AG04449 (cell line): ENCODE data around the gene DMAC2.
"Not testable (repeated sequence)": the region's sequence is repeated elsewhere in the genome, so short reads cannot be mapped to it uniquely, and the experiment has no call there.

Source experiments
- CTCF ChIA-PET: fragments of 350-600 bp; formaldehyde crosslinking; extraction: SDS; loops from one replicate; lab custom pipeline; 2021; ENCODE audit warnings: antibody characterized with exemption; lab: Yijun Ruan, JAX
- POLR2A ChIA-PET: fragments of 400-600, 350-600 bp; formaldehyde crosslinking; extraction: SDS; loops from one replicate; lab custom pipeline; 2020; ENCODE audit warnings: antibody characterized with exemption, inconsistent platforms; lab: Yijun Ruan, JAX
- DNase-seq: peaks from one replicate; pipeline ENCODE4 v3.0.0-alpha.2; 2010; ENCODE audit warnings: low read depth, low spot score
- H3K4me3 ChIP-seq: 2 replicates; pipeline ENCODE4 v1.5.1; 2011; ENCODE audit warnings: low read depth, mild to moderate bottlenecking, control low read depth, low read length
- TF ChIP-seq, protein P1 (sequence below): IDR thresholded peaks from one replicate; pipeline ENCODE4 v1.5.1; 2011; ENCODE audit warnings: mild to moderate bottlenecking, moderate library complexity, low read length, control low read depth, inconsistent platforms; ENCODE audit not compliant: insufficient read depth; ENCODE audit errors: missing control alignments

Gene DMAC2

DNA sequence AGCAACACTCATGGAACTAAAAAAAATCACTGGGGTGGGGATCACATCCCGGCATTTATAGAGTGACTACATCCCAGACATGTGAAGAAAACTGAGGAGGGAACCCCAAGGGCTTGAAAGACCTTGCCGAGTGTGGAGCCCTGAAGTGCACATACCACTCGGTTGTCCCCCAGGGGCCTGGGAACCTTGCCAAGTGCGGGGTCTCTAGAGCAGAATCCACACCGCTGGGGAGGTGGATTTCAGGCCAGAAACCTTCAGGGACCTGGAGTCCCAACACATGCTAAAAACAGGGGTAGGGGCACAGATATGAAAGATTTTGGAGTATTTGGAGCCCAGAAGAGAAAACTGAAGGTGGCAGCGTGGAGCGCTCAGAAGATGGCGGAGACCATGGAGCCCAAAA lies 38.5 kb upstream of the DMAC2 start:
- ChIA-PET CTCF (no interaction called here), POLR2A (no interaction called here)
- DNase-seq, result no peak
- H3K4me3 ChIP-seq, result no peak overlapping the region
- TF ChIP-seq, protein P1, sequence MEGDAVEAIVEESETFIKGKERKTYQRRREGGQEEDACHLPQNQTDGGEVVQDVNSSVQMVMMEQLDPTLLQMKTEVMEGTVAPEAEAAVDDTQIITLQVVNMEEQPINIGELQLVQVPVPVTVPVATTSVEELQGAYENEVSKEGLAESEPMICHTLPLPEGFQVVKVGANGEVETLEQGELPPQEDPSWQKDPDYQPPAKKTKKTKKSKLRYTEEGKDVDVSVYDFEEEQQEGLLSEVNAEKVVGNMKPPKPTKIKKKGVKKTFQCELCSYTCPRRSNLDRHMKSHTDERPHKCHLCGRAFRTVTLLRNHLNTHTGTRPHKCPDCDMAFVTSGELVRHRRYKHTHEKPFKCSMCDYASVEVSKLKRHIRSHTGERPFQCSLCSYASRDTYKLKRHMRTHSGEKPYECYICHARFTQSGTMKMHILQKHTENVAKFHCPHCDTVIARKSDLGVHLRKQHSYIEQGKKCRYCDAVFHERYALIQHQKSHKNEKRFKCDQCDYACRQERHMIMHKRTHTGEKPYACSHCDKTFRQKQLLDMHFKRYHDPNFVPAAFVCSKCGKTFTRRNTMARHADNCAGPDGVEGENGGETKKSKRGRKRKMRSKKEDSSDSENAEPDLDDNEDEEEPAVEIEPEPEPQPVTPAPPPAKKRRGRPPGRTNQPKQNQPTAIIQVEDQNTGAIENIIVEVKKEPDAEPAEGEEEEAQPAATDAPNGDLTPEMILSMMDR, result no peak

DNA sequence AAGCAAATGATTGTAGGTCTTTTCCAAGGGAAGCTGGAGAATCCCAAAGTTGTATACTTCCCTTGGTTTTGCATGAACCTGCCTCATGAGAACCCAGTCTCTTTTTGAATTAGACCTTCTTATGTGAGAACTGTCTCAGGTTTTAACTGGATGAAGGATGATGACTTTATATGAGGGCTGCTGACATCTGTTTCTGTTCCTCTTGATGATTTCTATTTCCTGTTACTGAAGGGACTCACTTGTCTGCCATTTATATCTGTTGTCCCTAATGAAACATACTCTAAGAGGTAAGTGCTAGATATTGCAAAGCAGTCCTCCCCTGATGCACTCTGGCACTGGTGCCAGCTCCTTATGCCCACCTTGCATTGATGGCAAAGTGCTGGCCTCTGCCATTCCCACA lies 36.9 kb upstream of the DMAC2 start:
- POLR2A ChIA-PET, result no interaction called here
- CTCF ChIA-PET, result no interaction called here

DNA sequence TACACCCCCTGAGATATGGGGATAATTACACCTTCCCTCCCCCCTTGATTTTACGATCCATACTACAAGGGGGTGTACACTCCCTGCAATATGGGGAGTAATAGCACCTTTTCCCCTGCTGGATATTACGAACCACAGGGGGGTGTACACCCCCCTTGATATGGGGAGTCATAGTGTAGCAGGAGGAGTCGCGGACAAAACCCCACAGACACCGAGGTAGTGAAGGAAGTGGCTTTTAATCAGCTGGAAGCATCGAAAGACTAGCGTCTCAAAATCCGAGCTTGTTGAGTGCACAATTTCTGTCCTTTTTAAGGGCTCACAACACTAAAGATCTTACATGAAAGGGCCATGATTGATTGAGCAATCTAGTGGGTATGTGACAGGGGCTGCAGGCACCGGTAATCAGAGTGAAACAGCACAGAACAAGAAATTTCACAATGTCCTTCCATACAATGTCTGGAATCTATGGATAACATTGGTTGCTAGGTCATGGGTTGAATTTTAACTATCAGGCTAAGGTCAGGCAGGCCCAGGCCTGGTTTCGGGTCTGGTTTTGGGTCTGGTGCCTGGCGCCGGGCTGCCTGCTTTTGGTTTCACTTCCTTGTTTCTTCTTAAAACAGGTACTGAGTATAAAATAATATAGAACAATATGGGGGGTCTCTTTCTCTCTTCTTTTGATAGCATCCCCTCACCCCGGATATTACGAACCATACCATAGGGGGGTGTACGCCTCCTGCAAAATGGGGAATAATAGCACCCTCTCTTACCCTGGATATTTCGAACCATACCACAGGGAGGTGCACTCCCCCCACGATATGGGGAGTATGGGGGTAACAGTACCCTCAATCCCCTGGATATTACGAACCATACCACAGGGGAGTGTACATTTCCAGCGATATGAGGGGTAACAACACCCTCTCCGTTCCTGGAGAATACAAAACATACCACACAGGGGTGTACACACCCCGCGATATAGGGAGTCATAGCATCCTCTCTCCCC lies 23.8 kb upstream of the DMAC2 start:
- DNase-seq, H3K4me3 ChIP-seq, POLR2A ChIA-PET: not testable (repeated sequence)
- CTCF ChIA-PET, result interaction anchor here (1.0 kb wide), 1 partner anchor 15 kb away, joined by 3 read pairs; no protein-coding TSS in a partner anchor

More for the DNA sequence above, 36.9 kb upstream of the DMAC2 start:
- DNase-seq, result no peak
- H3K4me3 ChIP-seq, result no peak overlapping the region
- TF ChIP-seq, protein P1, result no peak

DNA sequence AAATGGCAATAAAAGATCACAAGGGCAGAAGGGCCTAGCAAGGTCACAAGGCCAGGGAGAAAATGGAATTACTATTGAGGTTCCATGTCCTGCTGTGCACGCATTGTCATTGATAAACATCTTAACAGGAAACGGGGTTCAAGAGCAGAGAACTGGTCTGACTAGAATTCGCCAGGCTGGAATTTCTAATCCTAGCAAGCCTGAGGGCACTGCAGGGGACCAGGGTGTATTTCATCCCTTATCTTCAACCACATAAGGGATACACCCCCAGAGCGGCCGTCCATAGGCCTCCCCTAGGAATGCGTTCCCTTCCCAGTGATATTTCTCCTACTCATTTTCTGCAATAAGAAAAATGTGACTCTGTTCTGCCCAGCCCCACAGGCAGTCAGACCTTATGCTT lies 22.8 kb upstream of the DMAC2 start:
- TF ChIP-seq, protein P1, result no peak
- DNase-seq, result no peak
- ChIA-PET POLR2A (no interaction called here), CTCF (no interaction called here)
- no peak overlapping the region for H3K4me3 ChIP-seq

DNA sequence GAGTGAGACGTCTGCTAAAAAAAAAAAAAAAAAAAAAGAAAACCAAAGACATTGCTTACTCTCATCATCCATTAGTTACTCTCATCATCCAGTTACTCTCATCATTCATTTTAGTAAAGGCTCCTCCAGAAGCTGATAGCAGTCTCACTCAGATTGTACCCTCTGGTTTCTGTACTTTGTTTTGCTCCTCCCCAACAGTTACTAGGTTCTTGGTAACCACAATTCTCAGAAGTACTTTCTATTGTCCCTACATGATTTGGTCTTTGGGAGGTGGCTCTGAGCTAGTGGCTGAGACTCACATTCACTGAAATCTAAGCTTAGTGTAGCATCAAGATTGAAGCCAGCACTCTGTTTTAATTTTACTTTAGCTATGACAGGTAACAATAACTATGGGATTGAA lies 17.5 kb upstream of the DMAC2 start:
- H3K4me3 ChIP-seq, result no peak overlapping the region
- DNase-seq, result no peak
- ChIA-PET CTCF (interaction anchor here (1.5 to 3.4 kb wide), 4 partner anchors 8 to 114 kb away, joined by 4 to 21 read pairs (median 8); no protein-coding TSS in a partner anchor), POLR2A (no interaction called here)
- TF ChIP-seq, protein P1, result no peak

DNA sequence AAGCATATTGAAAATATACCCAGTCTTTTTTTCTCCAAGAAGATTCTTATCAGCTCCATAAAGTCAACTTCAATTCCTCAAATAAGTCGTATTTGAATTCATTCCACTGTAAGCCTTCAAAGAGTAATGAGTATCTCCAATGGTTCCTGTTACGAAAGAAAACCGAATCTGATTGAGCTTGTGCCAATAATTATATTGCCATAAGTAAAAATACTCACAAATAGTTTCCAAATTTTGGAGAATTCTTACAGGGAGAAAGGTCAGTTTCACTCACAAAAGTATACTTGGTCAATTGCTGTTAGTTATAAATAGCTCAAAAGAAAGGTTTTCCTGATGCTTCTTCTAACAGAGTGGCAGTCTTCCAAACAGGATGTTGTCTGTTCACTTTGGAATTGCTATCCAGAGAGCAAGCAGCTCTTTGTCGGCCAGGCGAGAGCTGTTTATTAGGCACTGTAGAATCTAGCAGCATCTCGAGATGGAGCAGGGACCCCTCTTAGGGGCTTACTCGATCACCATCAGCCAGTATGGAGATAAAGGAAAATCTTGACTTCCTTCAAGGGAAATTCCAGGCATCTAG lies 16.7 kb upstream of the DMAC2 start:
- CTCF ChIA-PET, result interaction anchor here (0.6 to 3.4 kb wide), 10 partner anchors 8 to 339 kb away, joined by 3 to 21 read pairs (median 4); partner anchors contain the start of gene ERICH4
- no peak overlapping the region for H3K4me3 ChIP-seq
- POLR2A ChIA-PET, result no interaction called here
- no peak for DNase-seq
- TF ChIP-seq, protein P1, result no peak
